GM12875 (cell line): ENCODE data around the gene TENM3.

Source experiments
- H3K4me3 ChIP-seq: one replicate; pipeline ENCODE4 v1.5.1; 2011; ENCODE audit warnings: low read depth, low read length, control low read depth
- CTCF ChIP-seq: IDR thresholded peaks from 2 replicates; pipeline ENCODE4 v1.5.1; 2011; ENCODE audit warnings: low read depth, mild to moderate bottlenecking, control low read depth, inconsistent platforms, low read length, moderate library complexity, borderline replicate concordance; ENCODE audit not compliant: insufficient read depth

Gene TENM3

GRCh38 chr4:182705389-182705788 lies 462.2 kb downstream of the TENM3 start:
- no peak overlapping the region for H3K4me3 ChIP-seq
- TF ChIP-seq CTCF, result no peak

GRCh38 chr4:182711211-182711610 lies 468.0 kb downstream of the TENM3 start:
- no peak overlapping the region for H3K4me3 ChIP-seq
- TF ChIP-seq CTCF, result no peak

- TF ChIP-seq CTCF, result no peak
- no peak overlapping the region for H3K4me3 ChIP-seq
These were observed 472.3 kb downstream of the TENM3 start for GRCh38 chr4:182715548-182715947.

GRCh38 chr4:182716192-182716591 lies 473.0 kb downstream of the TENM3 start:
- H3K4me3 ChIP-seq, result no peak overlapping the region
- no peak for TF ChIP-seq CTCF

- no peak for TF ChIP-seq CTCF
- no peak overlapping the region for H3K4me3 ChIP-seq
These were observed 474.8 kb downstream of the TENM3 start for GRCh38 chr4:182717788-182718583.

GRCh38 chr4:182724414-182724813 lies 481.2 kb downstream of the TENM3 start:
- no peak overlapping the region for H3K4me3 ChIP-seq
- TF ChIP-seq CTCF, result no peak

GRCh38 chr4:182729516-182729915 lies 486.3 kb downstream of the TENM3 start:
- H3K4me3 ChIP-seq, result no peak overlapping the region
- no peak for TF ChIP-seq CTCF
